K562 (cell line): ENCODE data around the gene SPDYE6. TPM values are rescaled to one million over a fixed set of nuclear protein-coding genes. Genes with fewer than 3 reads are reported as not detected.
"Not testable (repeated sequence)": the region's sequence is repeated elsewhere in the genome, so short reads cannot be mapped to it uniquely, and the experiment has no call there.

Source experiments
- AFF1 ChIP-seq, 2 experiments: fragments of 450-650 bp; IDR thresholded peaks; 2 replicates each; pipeline ENCODE4 v1.6.1; 2018; ENCODE audit warnings: mild to moderate bottlenecking in 2 of 2, low read depth in 1 of 2; ENCODE audit not compliant: partially characterized antibody in 2 of 2
- CTBP1 ChIP-seq: fragments of 450-650 bp; IDR thresholded peaks from 2 replicates; pipeline ENCODE4 v1.6.1; 2016; ENCODE audit warnings: borderline replicate concordance
- HDAC1 ChIP-seq, 2 experiments: fragments of 450-650 bp; IDR thresholded peaks; 2 replicates each; pipeline ENCODE4 v1.6.1; 2016 to 2017; ENCODE audit warnings: inconsistent platforms in 1 of 2, mild to moderate bottlenecking in 1 of 2, moderate library complexity in 1 of 2
- HMBOX1 ChIP-seq: sonication (generic); IDR thresholded peaks from 2 replicates; pipeline ENCODE4 v1.6.1; 2016
- JUN ChIP-seq, 2 experiments: sonication (generic) in 1 of 2; formaldehyde crosslinking in 1 of 2; IDR thresholded peaks; 2 replicates each; pipeline versions ENCODE4 v1.6.1 to v1.8.0; 2012 to 2022; ENCODE audit warnings: borderline replicate concordance in 2 of 2, mild to moderate bottlenecking in 2 of 2, improper control_type of control experiment in 1 of 2, low read depth in 1 of 2, low read length in 1 of 2, missing genetic modification reagents in 1 of 2
- MXI1 ChIP-seq: IDR thresholded peaks from 2 replicates; pipeline ENCODE4 v1.6.1; 2011; ENCODE audit warnings: low read depth, mild to moderate bottlenecking, improper control_type of control experiment, low read length
- POLR2A ChIP-seq: fragments of 450-650 bp; conservative IDR thresholded peaks from 2 replicates; pipeline ENCODE4 v1.6.1; 2016
- POLR2AphosphoS5 ChIP-seq: IDR thresholded peaks from 2 replicates; pipeline ENCODE4 v1.6.1; 2011; ENCODE audit warnings: mild to moderate bottlenecking, low read depth, low read length, moderate library complexity; ENCODE audit not compliant: control insufficient read depth, insufficient read depth
- SAP30 ChIP-seq: fragments of 200-600 bp; sonication (generic); IDR thresholded peaks from 2 replicates; pipeline ENCODE4 v1.6.1; 2012; ENCODE audit warnings: borderline replicate concordance, low read depth, mild to moderate bottlenecking, moderate library complexity, low read length, control low read depth, inconsistent platforms; ENCODE audit not compliant: insufficient read depth, poor library complexity, severe bottlenecking
- SUPT5H ChIP-seq: fragments of 450-650 bp; IDR thresholded peaks from 2 replicates; pipeline ENCODE4 v1.6.1; 2016
- TAF1 ChIP-seq: IDR thresholded peaks from 2 replicates; pipeline ENCODE4 v1.6.1; 2011; ENCODE audit warnings: mild to moderate bottlenecking, low read length, moderate library complexity; ENCODE audit not compliant: insufficient read depth, control insufficient read depth, severe bottlenecking; ENCODE audit errors: extremely low read depth
- TCF3 ChIP-seq: sonication (generic); formaldehyde crosslinking; IDR thresholded peaks from 2 replicates; pipeline ENCODE4 v1.4.0; 2020; ENCODE audit warnings: mild to moderate bottlenecking, missing genetic modification reagents
- UBTF ChIP-seq, 2 experiments: IDR thresholded peaks; 2 replicates each; pipeline ENCODE4 v1.6.1; 2012; ENCODE audit warnings: improper control_type of control experiment in 2 of 2, low read depth in 2 of 2, low read length in 2 of 2, borderline replicate concordance in 1 of 2
- ZNF143 ChIP-seq: sonication (generic); formaldehyde crosslinking; IDR thresholded peaks from 2 replicates; pipeline ENCODE4 v1.9.0; 2022; ENCODE audit warnings: mild to moderate bottlenecking, missing genetic modification reagents
- ZNF395 ChIP-seq: fragments of 200-800 bp; sonication (Bioruptor generic); IDR thresholded peaks from 2 replicates; pipeline ENCODE4 v1.6.1; 2017; ENCODE audit warnings: missing genetic modification characterization, missing compliant biosample characterization
- ZNF766 ChIP-seq: fragments of 200-800 bp; sonication (Bioruptor generic); conservative IDR thresholded peaks from 2 replicates; pipeline ENCODE4 v1.6.1; 2016; ENCODE audit warnings: missing genetic modification characterization, missing compliant biosample characterization
- polyA plus RNA-seq, 8 experiments: library from polyadenylated mRNA; depleted of rRNA in 4 of 8; stranded (reverse) in 5 of 8; unstranded in 3 of 8; fragments of >200 nt; fragmentation: Nextera tagmentation in 2 of 8; fragmentation: Illumina TruSeq in 1 of 8; extraction: Ambion mirVana in 2 of 8; extraction: Trizol in 1 of 8; gene quantifications; 2 replicates each; pipeline versions ENCODE4 v1.2.1 to v1.2.3, GENCODE V29; 2011 to 2014; ENCODE audit warnings: inconsistent platforms in 1 of 8, missing spikeins in 1 of 8
- total RNA-seq, 7 experiments: library from RNA; depleted of rRNA in 6 of 7; stranded (reverse); fragments of >200 nt in 6 of 7; fragmentation: Illumina TruSeq in 2 of 7; extraction: Trizol in 2 of 7; gene quantifications; 2 replicates each; pipeline versions ENCODE4 v1.2.1 to v1.2.3, GENCODE V29; 2011 to 2021; ENCODE audit warnings: low replicate concordance in 1 of 7

The SPDYE6 gene
- total and polyA plus RNA-seq, 9 of the 15 experiments (the other 6 are each of a cell fraction or from before 2014, with no cell fraction given) = 0.24 to 0.35 TPM; not detected in 7

GRCh38 chr7:102363549-102364393 lies 7.5 kb upstream of the SPDYE6 start (continued):
- TF ChIP-seq TAF1 = peak; percentile 61
- peak; percentile 16; the same call in 1 of the 2 replicates for TF ChIP-seq TCF3
- TF ChIP-seq HMBOX1 = 0 out of 2 replicates have a peak, but pooled peaks have one; percentile 27
- TF ChIP-seq ZNF766 (CRISPR knock-in tag) = peak; percentile 60; the same call in 1 of the 2 replicates
- TF ChIP-seq AFF1 (IDR thresholded peaks at IDR 0.05; ENCODE audit: low read depth in 1 of 2, partially characterized antibody in 2 of 2) = peak in 1 of 2 experiments; percentile 90
- TF ChIP-seq POLR2AphosphoS5 = peak; percentile 81
- TF ChIP-seq POLR2A = peak; percentile 87
- TF ChIP-seq HDAC1 (IDR thresholded peaks at IDR 0.05) = peak in 1 of 2 experiments; percentile 73; a peak in 2 of 4 replicates
- TF ChIP-seq ZNF395 (CRISPR knock-in tag) = peak; percentile 57; the same call in 1 of the 2 replicates
- peak; percentile 52 to 81; a peak in 1 of 4 replicates for TF ChIP-seq UBTF (IDR thresholded peaks at IDR 0.05; ENCODE audit: borderline replicate concordance in 1 of 2, low read depth in 2 of 2, low read length in 2 of 2)
- TF ChIP-seq JUN (IDR thresholded peaks at IDR 0.05; ENCODE audit: borderline replicate concordance, low read depth, low read length) = peak; percentile 6; the same call in 1 of the 2 replicates
- TF ChIP-seq JUN (CRISPR knock-in tag; IDR thresholded peaks at IDR 0.05; ENCODE audit: borderline replicate concordance) = not testable (repeated sequence)
- peak; percentile 67 for TF ChIP-seq CTBP1
- TF ChIP-seq MXI1 = peak; percentile 58; the same call in 1 of the 2 replicates
- peak; percentile 81 for TF ChIP-seq SUPT5H
- peak; percentile 41 for TF ChIP-seq SAP30
- TF ChIP-seq ZNF143 (CRISPR knock-in tag) = peak; percentile 91
